Measurements from ENCODE around the gene CGB7. TPM values are rescaled to one million over a fixed set of nuclear protein-coding genes. Genes with fewer than 3 reads are reported as not detected.

CGB7 gene
- total RNA-seq, 1 donor from 2014 or later = not detected

DNA sequence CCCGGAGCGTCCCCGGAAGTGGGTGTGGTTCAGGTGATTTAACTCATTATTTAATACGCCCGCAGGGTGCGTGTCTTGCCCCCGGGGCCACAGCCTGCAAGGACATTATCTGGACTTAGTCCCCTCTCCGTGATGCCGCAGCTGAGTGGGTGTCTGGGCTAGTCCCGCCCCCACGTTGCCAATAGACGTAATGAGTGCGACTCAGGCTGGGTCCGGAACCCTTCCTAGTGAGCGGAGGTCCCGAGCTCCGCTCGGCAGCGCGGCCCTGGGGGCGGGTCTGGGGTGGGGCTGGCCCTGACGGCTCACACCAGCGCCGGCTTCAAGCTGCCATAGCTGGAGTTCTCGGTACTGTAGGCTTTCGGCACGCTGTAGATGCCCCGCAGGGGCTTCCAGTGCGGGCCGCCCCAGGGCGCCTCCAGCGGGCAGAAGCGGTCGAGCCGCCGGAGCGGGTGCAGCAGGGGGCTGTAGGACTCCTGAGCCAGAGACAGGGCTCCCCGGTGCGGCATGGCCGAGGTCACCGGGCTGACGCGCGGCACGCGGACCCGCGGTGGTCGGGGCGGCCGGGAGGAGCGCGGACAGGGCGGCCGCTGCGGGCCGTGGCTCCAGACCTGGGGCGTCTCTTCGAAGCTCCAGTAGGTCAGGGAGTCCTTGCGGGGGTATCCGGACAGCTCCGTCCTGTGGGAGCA, 39.7 kb downstream of the CGB7 start:
- intact Hi-C loops (cut with micrococcal nuclease) = loop anchor here (1.0 to 5.0 kb wide), 3 partner anchors 25 to 99 kb away; partner anchors contain the start of genes C19orf73, CGB7, GYS1 and PPFIA3

GRCh38 chr19:49017041-49017665, 40.4 kb downstream of the CGB7 start, which contains the start of gene LHB:
Gene LHB (minus strand): TSS chr19:49017091. CDS start chr19:49017081, 10 bp downstream.
- intact Hi-C loops (cut with micrococcal nuclease) = loop anchor here (1.0 to 5.0 kb wide), 3 partner anchors 24 to 100 kb away; partner anchors contain the start of genes C19orf73, CGB7, GYS1 and PPFIA3

GRCh38 chr19:49016067-49016839, 41.3 kb downstream of the CGB7 start:
- intact Hi-C loops (cut with micrococcal nuclease) = loop anchor here (5.0 kb wide), 2 partner anchors 41 to 101 kb away; partner anchors contain the start of genes C19orf73, CGB7 and PPFIA3

- intact Hi-C loops (cut with micrococcal nuclease) = loop anchor here (5.0 kb wide), 2 partner anchors 42 to 102 kb away; partner anchors contain the start of genes C19orf73, CGB7 and PPFIA3
These were observed 42.7 kb downstream of the CGB7 start for GRCh38 chr19:49014870-49015255.

DNA sequence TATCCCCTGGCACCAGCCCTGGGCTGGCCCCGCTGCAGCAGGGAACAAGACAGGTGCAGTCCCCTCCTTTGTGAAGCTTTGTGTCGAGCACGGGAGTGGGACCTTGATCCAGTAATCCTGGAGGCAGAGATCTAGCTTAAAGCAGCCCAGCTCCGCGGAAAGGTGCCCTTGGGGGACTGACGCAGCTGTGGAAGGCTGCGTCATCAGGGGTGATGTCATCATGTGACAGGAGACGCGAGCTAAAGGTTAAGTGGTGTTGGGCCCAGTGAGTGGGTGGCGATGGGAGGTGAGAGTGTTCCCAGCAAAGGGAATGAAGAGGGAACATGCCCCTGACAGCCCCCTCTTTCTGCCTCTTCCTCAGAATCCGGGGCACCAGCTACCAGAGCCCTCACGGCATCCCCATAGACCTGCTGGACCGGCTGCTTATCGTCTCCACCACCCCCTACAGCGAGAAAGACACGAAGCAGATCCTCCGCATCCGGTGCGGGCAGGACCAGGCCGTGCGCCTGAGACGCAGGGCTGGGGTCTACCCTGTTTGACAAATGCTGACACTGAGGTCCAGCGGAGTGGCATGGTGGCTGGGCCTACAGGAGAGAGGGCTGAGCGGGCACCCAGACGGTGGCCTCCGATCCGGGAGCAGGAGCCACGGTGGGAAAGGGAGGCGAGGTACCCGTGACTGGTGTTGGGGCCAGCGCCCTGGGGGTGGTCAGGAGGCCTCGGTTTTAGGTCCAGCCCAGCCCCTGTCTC, 43.3 kb downstream of the CGB7 start:
- intact Hi-C loops (cut with micrococcal nuclease) = no loop called here

- intact Hi-C loops (cut with micrococcal nuclease) = no loop called here
These were observed 46.4 kb downstream of the CGB7 start for GRCh38 chr19:49011194-49011593.

- intact Hi-C loops (cut with micrococcal nuclease) = no loop called here
These were observed 47.1 kb downstream of the CGB7 start for GRCh38 chr19:49010453-49010852.

- intact Hi-C loops (cut with micrococcal nuclease) = no loop called here
These were observed 47.7 kb downstream of the CGB7 start for GRCh38 chr19:49009828-49010227.

GRCh38 chr19:49006905-49007304, 50.6 kb downstream of the CGB7 start:
- intact Hi-C loops (cut with micrococcal nuclease) = no loop called here

- intact Hi-C loops (cut with micrococcal nuclease) = no loop called here
These were observed 52.5 kb downstream of the CGB7 start for GRCh38 chr19:49004964-49005614.

Other genes with a start within 250 kb of the CGB7 start
- 55.1 and 56.3 TPM in 2 replicates for gene BCAT2, start 246.7 kb downstream of the CGB7 start, total RNA-seq
- 1.3 TPM in 2 replicates for gene HSD17B14, start 221.3 kb downstream of the CGB7 start, total RNA-seq
- 1.3 and 3.2 TPM in 2 replicates for gene PLEKHA4, start 189.1 kb downstream of the CGB7 start, total RNA-seq
- gene PPP1R15A, start 185.3 kb downstream of the CGB7 start, total RNA-seq = 37.9 and 38.1 TPM in 2 replicates
- gene TULP2, start 159.0 kb downstream of the CGB7 start, total RNA-seq = not detected in 2 replicates
- 273 and 277 TPM in 2 replicates for gene NUCB1, start 157.4 kb downstream of the CGB7 start, total RNA-seq
- 0.34 TPM in 1 of 2 replicates, not detected in the other for gene DHDH, start 124.0 kb downstream of the CGB7 start, total RNA-seq
- gene BAX, start 102.9 kb downstream of the CGB7 start, total RNA-seq = 376 and 407 TPM in 2 replicates
- 1,064 and 1,113 TPM in 2 replicates for gene FTL, start 92.4 kb downstream of the CGB7 start, total RNA-seq
- 67.8 and 76.2 TPM in 2 replicates for gene GYS1, start 64.4 kb downstream of the CGB7 start, total RNA-seq
- gene RUVBL2, start 63.9 kb downstream of the CGB7 start, total RNA-seq = 87.7 and 96.1 TPM in 2 replicates
- not detected in 2 replicates for gene LHB, start 40.7 kb downstream of the CGB7 start, total RNA-seq
- gene CGB3, start 33.4 kb downstream of the CGB7 start, total RNA-seq = not detected in 2 replicates
- not detected in 2 replicates for gene CGB2, start 25.9 kb downstream of the CGB7 start, total RNA-seq
- not detected in 2 replicates for gene CGB1, start 20.9 kb downstream of the CGB7 start, total RNA-seq
- not detected in 2 replicates for gene CGB5, start 13.9 kb downstream of the CGB7 start, total RNA-seq
- gene CGB8, start 8.6 kb downstream of the CGB7 start, total RNA-seq = not detected in 2 replicates
- not detected in 2 replicates for gene NTF4, start 7.1 kb upstream of the CGB7 start, total RNA-seq
- gene KCNA7, start 14.9 kb upstream of the CGB7 start, total RNA-seq = 0.07 TPM in 1 of 2 replicates, not detected in the other
- gene SNRNP70, start 27.7 kb upstream of the CGB7 start, total RNA-seq = 233 and 234 TPM in 2 replicates
- 2.1 and 3.4 TPM in 2 replicates for gene LIN7B, start 56.6 kb upstream of the CGB7 start, total RNA-seq
- gene C19orf73, start 61.4 kb upstream of the CGB7 start, total RNA-seq = 0.98 and 1.1 TPM in 2 replicates
- 3.3 and 3.5 TPM in 2 replicates for gene PPFIA3, start 61.8 kb upstream of the CGB7 start, total RNA-seq
- gene HRC, start 97.6 kb upstream of the CGB7 start, total RNA-seq = not detected in 2 replicates
- gene TRPM4, start 100.0 kb upstream of the CGB7 start, total RNA-seq = 0.54 and 1.0 TPM in 2 replicates

Measured in T-helper 1 cell treated with Interleukin-12 subunit alpha and Interleukin-12 subunit beta and Interleukin-4 antibody, amounts not matched to agents 30 ng/mL and 1 ng/mL, for 36 hours (primary cell).